Activated CD8-positive, alpha-beta memory T cell treated with anti-CD3 and anti-CD28 coated beads, Interleukin-2, amount 50 U/mL, for 4 hours (primary cell): ENCODE measurements around the gene KCND1.

Source experiments
- DNase-seq: peaks from one replicate; pipeline ENCODE4 v3.0.0-alpha.2; 2020

The KCND1 gene

GRCh38 chrX:48936429-48937053 is 35.1 kb downstream of the KCND1 start:
- no peak for DNase-seq

- no peak for DNase-seq
Measured at GRCh38 chrX:48935301-48935670, 36.4 kb downstream of the KCND1 start.

- no peak for DNase-seq
Measured at GRCh38 chrX:48934581-48935300, 36.9 kb downstream of the KCND1 start.

- DNase-seq, result no peak
Measured at GRCh38 chrX:48933757-48934156, 37.9 kb downstream of the KCND1 start.

GRCh38 chrX:48927736-48928382 is 43.8 kb downstream of the KCND1 start:
- no peak for DNase-seq

- no peak for DNase-seq
Measured at GRCh38 chrX:48927123-48927522, 44.5 kb downstream of the KCND1 start.

GRCh38 chrX:48924270-48924669 is 47.4 kb downstream of the KCND1 start:
- no peak for DNase-seq

GRCh38 chrX:48923771-48924170 is 47.9 kb downstream of the KCND1 start:
- no peak for DNase-seq

- no peak for DNase-seq
Measured at GRCh38 chrX:48920718-48921104, 50.9 kb downstream of the KCND1 start.

- DNase-seq, result no peak
Measured at GRCh38 chrX:48919947-48920717, 51.5 kb downstream of the KCND1 start.

GRCh38 chrX:48919360-48919841 is 52.2 kb downstream of the KCND1 start:
- no peak for DNase-seq

GRCh38 chrX:48918643-48919340 is 52.9 kb downstream of the KCND1 start, which contains the start of gene PIM2:
TSS of gene PIM2 (minus strand) at chrX:48919024. CDS start at chrX:48918834, 190 bp downstream.
- peak; percentile 90 for DNase-seq

- no peak for DNase-seq
Measured at GRCh38 chrX:48918301-48918642, 53.4 kb downstream of the KCND1 start.

GRCh38 chrX:48917139-48918001 is 54.3 kb downstream of the KCND1 start:
- DNase-seq, result peak; percentile 84

GRCh38 chrX:48914593-48915493 is 56.8 kb downstream of the KCND1 start:
- no peak for DNase-seq

- no peak for DNase-seq
Measured at GRCh38 chrX:48913605-48914366, 57.9 kb downstream of the KCND1 start.

- peak; percentile 85 for DNase-seq
Measured at GRCh38 chrX:48911412-48912182, 60.0 kb downstream of the KCND1 start, which contains the start of gene SLC35A2. TSS of gene SLC35A2 (minus strand) at chrX:48911646. CDS start at chrX:48911636, 10 bp downstream.
